GM23338 (cell line): ENCODE data around the gene NELL2. TPM values are rescaled to one million over a fixed set of nuclear protein-coding genes. Genes with fewer than 3 reads are reported as not detected.

Source experiments
- ATAC-seq: fragments of 200-7000 bp; cut with Tn5 transposase; 3 replicates; pipeline ENCODE4 v1.9.1; 2020
- DNase-seq: peaks from one replicate; pipeline ENCODE4 v3.0.0-alpha.2; 2015; ENCODE audit warnings: low spot score
- H2AFZ ChIP-seq: fragments of 200-600 bp; sonication (generic); 2 replicates; pipeline ENCODE4 v1.8.0; 2016; ENCODE audit warnings: antibody characterized with exemption, mild to moderate bottlenecking, moderate library complexity
- H3F3A ChIP-seq: fragments of 200-600 bp; sonication (generic); replicated peaks from 2 replicates; pipeline ENCODE4 v1.8.0; 2017; ENCODE audit warnings: antibody characterized with exemption, mixed run types, low read depth
- H3K27ac ChIP-seq: fragments of 200-600 bp; sonication (generic); 2 replicates; pipeline ENCODE4 v1.6.1; 2016; ENCODE audit warnings: low read depth
- H3K27me3 ChIP-seq: fragments of 200-600 bp; sonication (generic); 2 replicates; pipeline ENCODE4 v1.8.0; 2016; ENCODE audit warnings: mild to moderate bottlenecking, mixed run types, moderate library complexity; ENCODE audit not compliant: insufficient read depth
- H3K36me3 ChIP-seq: fragments of 200-600 bp; sonication (generic); 2 replicates; pipeline ENCODE4 v1.8.0; 2016; ENCODE audit warnings: mild to moderate bottlenecking; ENCODE audit not compliant: insufficient read depth
- H3K4me1 ChIP-seq: fragments of 200-600 bp; sonication (generic); 2 replicates; pipeline ENCODE4 v1.8.0; 2016; ENCODE audit warnings: mild to moderate bottlenecking, moderate library complexity; ENCODE audit not compliant: insufficient read depth
- H3K4me2 ChIP-seq: fragments of 200-600 bp; sonication (generic); 2 replicates; pipeline ENCODE4 v1.7.1; 2017; ENCODE audit warnings: mixed run types
- H3K4me3 ChIP-seq: fragments of 200-600 bp; sonication (generic); 2 replicates; pipeline ENCODE4 v1.6.1; 2016; ENCODE audit warnings: mixed run types
- H3K79me2 ChIP-seq: fragments of 200-600 bp; sonication (generic); replicated peaks from 2 replicates; pipeline ENCODE4 v1.8.0; 2017; ENCODE audit warnings: mild to moderate bottlenecking; ENCODE audit not compliant: insufficient read depth
- H3K9me2 ChIP-seq: fragments of 200-600 bp; sonication (generic); 2 replicates; pipeline ENCODE4 v1.8.0; 2017; ENCODE audit not compliant: insufficient read depth
- H4K20me1 ChIP-seq: fragments of 200-600 bp; sonication (generic); replicated peaks from 2 replicates; pipeline ENCODE4 v1.8.0; 2017; ENCODE audit warnings: mild to moderate bottlenecking; ENCODE audit not compliant: insufficient read depth
- H3K27ac Mint-ChIP-seq: 2 replicates; pipeline ENCODE4 v1.8.0; 2020; ENCODE audit warnings: inconsistent platforms, mild to moderate bottlenecking, moderate library complexity, mixed read lengths
- H3K27me3 Mint-ChIP-seq: 3 replicates; pipeline ENCODE4 v1.8.0; 2022; ENCODE audit warnings: low read depth, mild to moderate bottlenecking, moderate library complexity, mixed read lengths, inconsistent platforms; ENCODE audit not compliant: insufficient read depth, poor library complexity
- H3K36me3 Mint-ChIP-seq: 3 replicates; pipeline ENCODE4 v1.8.0; 2021; ENCODE audit warnings: low read depth, mild to moderate bottlenecking, inconsistent platforms, moderate library complexity, mixed read lengths
- H3K4me1 Mint-ChIP-seq: 3 replicates; pipeline ENCODE4 v1.8.0; 2020; ENCODE audit warnings: mild to moderate bottlenecking, inconsistent platforms, mixed read lengths
- H3K4me3 Mint-ChIP-seq: 3 replicates; pipeline ENCODE4 v1.8.0; 2021; ENCODE audit warnings: moderate library complexity, mild to moderate bottlenecking, inconsistent platforms, mixed read lengths
- H3K9me3 Mint-ChIP-seq: 3 replicates; pipeline ENCODE4 v1.8.0; 2020; ENCODE audit warnings: moderate library complexity, mild to moderate bottlenecking, inconsistent platforms, mixed read lengths
- CREB1 ChIP-seq: fragments of 250-450 bp; sonication (Bioruptor Pico); IDR thresholded peaks from 2 replicates; pipeline ENCODE4 v1.5.0; 2020; ENCODE audit warnings: low read depth, mild to moderate bottlenecking, moderate library complexity
- CTCF ChIP-seq, 2 experiments: fragments of 200-600 bp in 1 of 2; sonication (generic) in 1 of 2; conservative IDR thresholded peaks; 2 replicates each; pipeline versions ENCODE4 v1.5.1 to v1.6.1; 2016 to 2017; ENCODE audit warnings: antibody characterized with exemption in 2 of 2, low read depth in 2 of 2, mild to moderate bottlenecking in 2 of 2, moderate library complexity in 1 of 2
- ETS1 ChIP-seq: IDR thresholded peaks from 2 replicates; pipeline ENCODE4 v1.6.1; 2016; ENCODE audit warnings: antibody characterized with exemption
- EZH2 ChIP-seq: fragments of 200-600 bp; sonication (generic); IDR thresholded peaks from one replicate; pipeline ENCODE4 v1.8.0; 2017; ENCODE audit warnings: antibody characterized with exemption, mild to moderate bottlenecking, low read depth; ENCODE audit not compliant: unreplicated experiment
- EZH2phosphoT487 ChIP-seq: fragments of 200-600 bp; sonication (generic); IDR thresholded peaks from one replicate; pipeline ENCODE4 v1.8.1; 2018; ENCODE audit warnings: antibody characterized with exemption; ENCODE audit not compliant: unreplicated experiment
- JUNB ChIP-seq: IDR thresholded peaks from one replicate; pipeline ENCODE4 v1.6.1; 2016; ENCODE audit warnings: antibody characterized with exemption; ENCODE audit not compliant: unreplicated experiment
- NANOG ChIP-seq: IDR thresholded peaks from 2 replicates; pipeline ENCODE4 v1.6.1; 2016; ENCODE audit warnings: antibody characterized with exemption, borderline replicate concordance
- POLR2AphosphoS5 ChIP-seq: IDR thresholded peaks from 2 replicates; pipeline ENCODE4 v1.6.1; 2016; ENCODE audit warnings: antibody characterized with exemption, low read depth
- REST ChIP-seq: IDR thresholded peaks from one replicate; pipeline ENCODE4 v1.6.1; 2018; ENCODE audit warnings: antibody characterized with exemption; ENCODE audit not compliant: unreplicated experiment
- STAT1 ChIP-seq: IDR thresholded peaks from one replicate; pipeline ENCODE4 v1.6.1; 2016; ENCODE audit warnings: antibody characterized with exemption; ENCODE audit not compliant: unreplicated experiment
- ZNF114 ChIP-seq: fragments of 250-450 bp; sonication (Bioruptor Pico); IDR thresholded peaks from 2 replicates; pipeline ENCODE4 v1.5.0; 2020; ENCODE audit warnings: mild to moderate bottlenecking, moderate library complexity
- ZNF331 ChIP-seq: fragments of 250-450 bp; sonication (Bioruptor Pico); IDR thresholded peaks from 2 replicates; pipeline ENCODE4 v1.5.0; 2020; ENCODE audit warnings: low read depth, mild to moderate bottlenecking, moderate library complexity
- polyA plus RNA-seq: library from polyadenylated mRNA; unstranded; fragments of >200 nt; fragmentation: Nextera tagmentation; extraction: Ambion mirVana; gene quantifications from 2 replicates; pipeline ENCODE4 v1.2.1, GENCODE V29; 2016
- total RNA-seq: library from RNA; depleted of rRNA; stranded (reverse); fragments of >200 nt; shearing (Covaris generic); gene quantifications from 2 replicates; pipeline ENCODE4 v1.2.3, GENCODE V29; 2014
- TF ChIP-seq, protein P1 (sequence below): fragments of 250-450 bp; sonication (Bioruptor Pico); IDR thresholded peaks from 2 replicates; pipeline ENCODE4 v1.5.0; 2020; ENCODE audit warnings: mild to moderate bottlenecking, moderate library complexity

Gene NELL2
- total and polyA plus RNA-seq, 2 experiments from 2014 or later, result 25.1 to 99.5 TPM

- no peaks in the 10 kb centered on the region for H3K9me2 ChIP-seq
- no peaks in the 10 kb centered on the region for H4K20me1 ChIP-seq
- ATAC-seq, result no peak; the same call in 2 of the 3 replicates
- no peaks in the 10 kb centered on the region for H3F3A ChIP-seq
- no peaks in the 10 kb centered on the region for H3K79me2 ChIP-seq
- H3K27me3 ChIP-seq, result no peaks in the 10 kb centered on the region
- H3K4me2 ChIP-seq, result no peak overlapping the region
- peaks cover 20% of the 10 kb centered on the region for H3K4me1 ChIP-seq
- TF ChIP-seq CREB1 (CRISPR knock-in tag), result no peak
- TF ChIP-seq EZH2phosphoT487, result no peak
- TF ChIP-seq NANOG, result no peak
- no peak for TF ChIP-seq ETS1
- TF ChIP-seq ZNF114 (CRISPR knock-in tag), result no peak
- no peak for TF ChIP-seq JUNB
- no peak for TF ChIP-seq POLR2AphosphoS5
- no peak for TF ChIP-seq REST
- TF ChIP-seq ZNF331, result no peak
- TF ChIP-seq EZH2, result no peak
- TF ChIP-seq, protein P1, sequence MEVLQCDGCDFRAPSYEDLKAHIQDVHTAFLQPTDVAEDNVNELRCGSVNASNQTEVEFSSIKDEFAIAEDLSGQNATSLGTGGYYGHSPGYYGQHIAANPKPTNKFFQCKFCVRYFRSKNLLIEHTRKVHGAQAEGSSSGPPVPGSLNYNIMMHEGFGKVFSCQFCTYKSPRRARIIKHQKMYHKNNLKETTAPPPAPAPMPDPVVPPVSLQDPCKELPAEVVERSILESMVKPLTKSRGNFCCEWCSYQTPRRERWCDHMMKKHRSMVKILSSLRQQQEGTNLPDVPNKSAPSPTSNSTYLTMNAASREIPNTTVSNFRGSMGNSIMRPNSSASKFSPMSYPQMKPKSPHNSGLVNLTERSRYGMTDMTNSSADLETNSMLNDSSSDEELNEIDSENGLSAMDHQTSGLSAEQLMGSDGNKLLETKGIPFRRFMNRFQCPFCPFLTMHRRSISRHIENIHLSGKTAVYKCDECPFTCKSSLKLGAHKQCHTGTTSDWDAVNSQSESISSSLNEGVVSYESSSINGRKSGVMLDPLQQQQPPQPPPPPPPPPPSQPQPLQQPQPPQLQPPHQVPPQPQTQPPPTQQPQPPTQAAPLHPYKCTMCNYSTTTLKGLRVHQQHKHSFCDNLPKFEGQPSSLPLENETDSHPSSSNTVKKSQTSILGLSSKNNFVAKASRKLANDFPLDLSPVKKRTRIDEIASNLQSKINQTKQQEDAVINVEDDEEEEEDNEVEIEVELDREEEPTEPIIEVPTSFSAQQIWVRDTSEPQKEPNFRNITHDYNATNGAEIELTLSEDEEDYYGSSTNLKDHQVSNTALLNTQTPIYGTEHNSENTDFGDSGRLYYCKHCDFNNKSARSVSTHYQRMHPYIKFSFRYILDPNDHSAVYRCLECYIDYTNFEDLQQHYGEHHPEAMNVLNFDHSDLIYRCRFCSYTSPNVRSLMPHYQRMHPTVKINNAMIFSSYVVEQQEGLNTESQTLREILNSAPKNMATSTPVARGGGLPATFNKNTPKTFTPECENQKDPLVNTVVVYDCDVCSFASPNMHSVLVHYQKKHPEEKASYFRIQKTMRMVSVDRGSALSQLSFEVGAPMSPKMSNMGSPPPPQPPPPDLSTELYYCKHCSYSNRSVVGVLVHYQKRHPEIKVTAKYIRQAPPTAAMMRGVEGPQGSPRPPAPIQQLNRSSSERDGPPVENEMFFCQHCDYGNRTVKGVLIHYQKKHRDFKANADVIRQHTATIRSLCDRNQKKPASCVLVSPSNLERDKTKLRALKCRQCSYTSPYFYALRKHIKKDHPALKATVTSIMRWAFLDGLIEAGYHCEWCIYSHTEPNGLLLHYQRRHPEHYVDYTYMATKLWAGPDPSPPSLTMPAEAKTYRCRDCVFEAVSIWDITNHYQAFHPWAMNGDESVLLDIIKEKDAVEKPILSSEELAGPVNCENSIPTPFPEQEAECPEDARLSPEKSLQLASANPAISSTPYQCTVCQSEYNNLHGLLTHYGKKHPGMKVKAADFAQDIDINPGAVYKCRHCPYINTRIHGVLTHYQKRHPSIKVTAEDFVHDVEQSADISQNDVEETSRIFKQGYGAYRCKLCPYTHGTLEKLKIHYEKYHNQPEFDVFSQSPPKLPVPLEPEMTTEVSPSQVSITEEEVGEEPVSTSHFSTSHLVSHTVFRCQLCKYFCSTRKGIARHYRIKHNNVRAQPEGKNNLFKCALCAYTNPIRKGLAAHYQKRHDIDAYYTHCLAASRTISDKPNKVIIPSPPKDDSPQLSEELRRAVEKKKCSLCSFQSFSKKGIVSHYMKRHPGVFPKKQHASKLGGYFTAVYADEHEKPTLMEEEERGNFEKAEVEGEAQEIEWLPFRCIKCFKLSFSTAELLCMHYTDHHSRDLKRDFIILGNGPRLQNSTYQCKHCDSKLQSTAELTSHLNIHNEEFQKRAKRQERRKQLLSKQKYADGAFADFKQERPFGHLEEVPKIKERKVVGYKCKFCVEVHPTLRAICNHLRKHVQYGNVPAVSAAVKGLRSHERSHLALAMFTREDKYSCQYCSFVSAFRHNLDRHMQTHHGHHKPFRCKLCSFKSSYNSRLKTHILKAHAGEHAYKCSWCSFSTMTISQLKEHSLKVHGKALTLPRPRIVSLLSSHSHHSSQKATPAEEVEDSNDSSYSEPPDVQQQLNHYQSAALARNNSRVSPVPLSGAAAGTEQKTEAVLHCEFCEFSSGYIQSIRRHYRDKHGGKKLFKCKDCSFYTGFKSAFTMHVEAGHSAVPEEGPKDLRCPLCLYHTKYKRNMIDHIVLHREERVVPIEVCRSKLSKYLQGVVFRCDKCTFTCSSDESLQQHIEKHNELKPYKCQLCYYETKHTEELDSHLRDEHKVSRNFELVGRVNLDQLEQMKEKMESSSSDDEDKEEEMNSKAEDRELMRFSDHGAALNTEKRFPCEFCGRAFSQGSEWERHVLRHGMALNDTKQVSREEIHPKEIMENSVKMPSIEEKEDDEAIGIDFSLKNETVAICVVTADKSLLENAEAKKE (CRISPR knock-in tag), result no peak
- TF ChIP-seq STAT1, result no peak
- TF ChIP-seq CTCF (conservative IDR thresholded peaks at IDR 0.05; ENCODE audit: low read depth in 2 of 2), result no peak
- Mint-ChIP-seq H3K9me3 (no peaks in the 10 kb centered on the region), H3K4me3 (no peak overlapping the region), H3K4me1 (peaks cover 25% of the 10 kb centered on the region), H3K27ac (no peak overlapping the region), H3K27me3 (no peaks in the 10 kb centered on the region), H3K36me3 (peaks cover 14% of the 10 kb centered on the region)
- H2AFZ ChIP-seq, result no peak overlapping the region
- no peak overlapping the region for H3K4me3 ChIP-seq
- no peaks in the 10 kb centered on the region for H3K36me3 ChIP-seq
- DNase-seq, result no peak
- no peak overlapping the region for H3K27ac ChIP-seq
Observed at GRCh38 chr12:44655846-44656245, 220.3 kb downstream of the NELL2 start.
